Upper lobe of left lung (tissue), 4 donors: Measurements from ENCODE around the gene TGFBR3.

Experiments used
- POLR2A ChIP-seq, 4 donors: fragments of 450-650 bp; IDR thresholded peaks; one replicate each; pipeline ENCODE4 v1.5.1; 2016 to 2017; ENCODE audit warnings: antibody characterized with exemption in 4 of 4, mild to moderate bottlenecking in 2 of 4
- POLR2AphosphoS5 ChIP-seq, 2 donors: sonication (generic); formaldehyde crosslinking; IDR thresholded peaks; one replicate each; pipeline ENCODE4 v1.5.1; 2017; ENCODE audit warnings: antibody characterized with exemption in 2 of 2
- TF ChIP-seq, protein P1 (sequence below), 6 experiments: fragments of 450-650 bp in 4 of 6; fragments of 200-600 bp in 2 of 6; sonication (generic) in 2 of 6; IDR thresholded peaks; one replicate each; pipeline ENCODE4 v1.5.1; 2016 to 2019; ENCODE audit warnings: antibody characterized with exemption in 6 of 6

DNA sequence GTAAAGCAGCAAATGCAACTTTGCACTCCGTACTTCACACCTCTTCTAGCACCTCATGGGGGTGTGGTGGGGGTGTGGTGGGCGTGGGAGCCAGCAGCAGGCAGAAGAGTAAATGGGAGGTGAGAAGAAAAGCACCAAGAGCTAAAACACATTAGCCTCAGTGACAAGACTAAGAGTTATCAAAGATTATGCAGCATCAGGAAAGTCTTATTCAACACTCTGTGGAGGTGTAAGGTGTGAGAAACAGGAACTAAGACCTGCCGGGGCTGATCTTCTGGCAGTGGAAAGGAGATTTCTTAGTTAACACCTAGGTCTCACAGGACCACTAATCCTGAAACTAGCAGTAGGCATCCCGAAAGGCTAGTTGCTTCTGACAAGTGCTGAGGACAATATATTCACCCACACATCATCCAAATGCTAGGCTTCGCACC, 9.9 kb downstream of the TGFBR3 start:
- TF ChIP-seq POLR2AphosphoS5 (IDR thresholded peaks at IDR 0.05) (no peak), POLR2A (IDR thresholded peaks at IDR 0.05) (no peak)
- TF ChIP-seq, protein P1, sequence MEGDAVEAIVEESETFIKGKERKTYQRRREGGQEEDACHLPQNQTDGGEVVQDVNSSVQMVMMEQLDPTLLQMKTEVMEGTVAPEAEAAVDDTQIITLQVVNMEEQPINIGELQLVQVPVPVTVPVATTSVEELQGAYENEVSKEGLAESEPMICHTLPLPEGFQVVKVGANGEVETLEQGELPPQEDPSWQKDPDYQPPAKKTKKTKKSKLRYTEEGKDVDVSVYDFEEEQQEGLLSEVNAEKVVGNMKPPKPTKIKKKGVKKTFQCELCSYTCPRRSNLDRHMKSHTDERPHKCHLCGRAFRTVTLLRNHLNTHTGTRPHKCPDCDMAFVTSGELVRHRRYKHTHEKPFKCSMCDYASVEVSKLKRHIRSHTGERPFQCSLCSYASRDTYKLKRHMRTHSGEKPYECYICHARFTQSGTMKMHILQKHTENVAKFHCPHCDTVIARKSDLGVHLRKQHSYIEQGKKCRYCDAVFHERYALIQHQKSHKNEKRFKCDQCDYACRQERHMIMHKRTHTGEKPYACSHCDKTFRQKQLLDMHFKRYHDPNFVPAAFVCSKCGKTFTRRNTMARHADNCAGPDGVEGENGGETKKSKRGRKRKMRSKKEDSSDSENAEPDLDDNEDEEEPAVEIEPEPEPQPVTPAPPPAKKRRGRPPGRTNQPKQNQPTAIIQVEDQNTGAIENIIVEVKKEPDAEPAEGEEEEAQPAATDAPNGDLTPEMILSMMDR (IDR thresholded peaks at IDR 0.05), result no peak
